Activated CD4-positive, CD25-positive, alpha-beta regulatory T cell treated with anti-CD3 and anti-CD28 coated beads, Interleukin-2, amount 50 U/mL, for 24 hours (primary cell): ENCODE measurements around the gene CNTNAP2.
"Not testable (repeated sequence)": the region's sequence is repeated elsewhere in the genome, so short reads cannot be mapped to it uniquely, and the experiment has no call there.

Source experiments
- ATAC-seq, 2 donors: fragments of 150-1000 bp; cut with Tn5 transposase; one replicate each; pipeline ENCODE4 v1.10.0; 2021; ENCODE audit warnings: mild to moderate bottlenecking in 1 of 2, moderate library complexity in 1 of 2

CNTNAP2 gene

GRCh38 chr7:147708871-147709270 lies 1592.3 kb downstream of the CNTNAP2 start:
- no peak for ATAC-seq

DNA sequence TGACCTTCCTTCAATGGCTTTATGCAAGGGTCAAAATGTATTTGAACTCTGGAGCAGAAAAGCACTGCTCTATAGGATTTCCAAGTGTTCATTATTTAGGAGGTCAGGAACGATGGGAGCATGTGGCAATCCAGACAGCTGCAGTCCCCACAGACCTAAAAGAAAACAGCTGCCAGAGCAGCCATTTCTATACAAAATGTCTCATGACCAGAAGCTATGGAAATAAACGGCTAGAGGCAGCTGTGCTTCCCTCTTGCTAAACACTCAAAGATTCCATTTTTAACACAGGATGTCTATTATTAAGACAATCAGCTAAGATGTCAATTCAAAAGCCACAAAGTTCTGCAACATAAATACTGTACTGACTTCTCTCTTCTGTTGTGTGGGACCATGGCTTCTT lies 1594.8 kb downstream of the CNTNAP2 start:
- no peak for ATAC-seq

- ATAC-seq = no peak
Observed at GRCh38 chr7:147721962-147722830, 1605.6 kb downstream of the CNTNAP2 start.

- ATAC-seq = no peak
Observed at GRCh38 chr7:147723536-147723935, 1606.9 kb downstream of the CNTNAP2 start.

DNA sequence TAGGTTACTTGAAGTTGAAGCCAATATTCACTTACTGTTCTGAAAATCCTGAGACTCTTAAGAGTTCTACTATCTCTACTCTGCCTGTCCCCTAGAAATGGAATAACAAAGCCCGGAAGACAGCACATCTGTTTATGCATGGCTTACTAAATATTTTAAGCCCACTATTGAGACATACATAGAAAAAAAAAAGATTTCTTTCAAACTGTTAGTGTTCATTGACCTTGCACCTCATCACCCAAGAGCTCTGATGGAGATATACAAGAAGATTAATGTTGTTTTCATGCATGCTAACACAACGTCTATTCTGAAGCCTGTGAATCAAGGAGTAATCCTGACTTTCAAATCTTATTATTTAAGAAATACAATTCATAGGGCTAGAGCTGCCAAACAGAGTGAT lies 1614.7 kb downstream of the CNTNAP2 start:
- no peak for ATAC-seq

DNA sequence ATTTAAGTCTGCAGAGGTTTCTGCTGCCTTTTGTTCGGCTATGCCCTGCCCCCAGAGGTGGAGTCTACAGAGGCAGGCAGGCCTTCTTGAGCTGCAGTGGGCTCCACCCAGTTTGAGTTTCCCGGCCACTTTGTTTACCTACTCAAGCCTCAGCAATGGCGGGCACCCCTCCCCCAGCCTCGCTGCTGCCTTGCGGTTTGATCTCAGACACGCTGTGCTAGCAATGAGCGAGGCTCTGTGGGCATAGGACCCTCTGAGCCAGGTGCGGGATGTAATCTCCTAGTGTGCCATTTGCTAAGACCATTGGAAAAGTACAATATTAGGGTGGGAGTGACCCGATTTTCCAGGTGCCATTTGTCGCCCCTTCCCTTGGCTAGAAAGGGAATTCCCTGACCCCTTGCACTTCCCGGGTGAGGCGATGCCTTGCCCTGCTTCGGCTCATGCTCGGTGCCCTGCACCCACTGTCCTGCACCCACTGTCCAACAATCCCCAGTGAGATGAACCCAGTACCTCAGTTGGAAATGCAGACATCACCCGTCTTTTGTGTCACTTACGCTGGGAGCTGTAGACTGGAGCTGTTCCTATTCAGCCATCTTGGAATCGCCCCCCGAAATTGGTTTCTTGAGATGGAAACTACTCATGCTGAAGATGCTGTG lies 1621.1 kb downstream of the CNTNAP2 start:
- ATAC-seq = not testable (repeated sequence)

- no peak for ATAC-seq
Observed at GRCh38 chr7:147742301-147742700, 1625.7 kb downstream of the CNTNAP2 start.

DNA sequence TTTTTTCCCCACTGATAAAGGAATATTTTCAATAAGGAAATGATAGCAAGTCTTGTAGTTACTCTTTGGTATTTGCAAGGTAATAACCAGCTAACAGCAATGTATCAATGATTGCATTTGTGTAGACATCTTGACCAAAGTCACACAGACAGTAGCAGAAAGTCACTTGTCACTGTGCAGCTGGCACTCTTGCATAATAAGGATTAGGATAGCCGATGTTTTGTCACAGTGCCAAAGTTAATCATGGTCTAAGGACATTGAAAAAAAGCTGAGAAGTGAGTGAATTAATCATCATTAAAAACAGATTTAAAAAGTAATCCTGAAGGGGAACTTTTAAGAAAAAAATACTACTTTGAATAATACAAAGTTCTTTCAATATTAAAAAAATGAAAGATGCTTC lies 1639.7 kb downstream of the CNTNAP2 start:
- ATAC-seq = no peak

- ATAC-seq = no peak
Observed at GRCh38 chr7:147759327-147759943, 1642.8 kb downstream of the CNTNAP2 start.

DNA sequence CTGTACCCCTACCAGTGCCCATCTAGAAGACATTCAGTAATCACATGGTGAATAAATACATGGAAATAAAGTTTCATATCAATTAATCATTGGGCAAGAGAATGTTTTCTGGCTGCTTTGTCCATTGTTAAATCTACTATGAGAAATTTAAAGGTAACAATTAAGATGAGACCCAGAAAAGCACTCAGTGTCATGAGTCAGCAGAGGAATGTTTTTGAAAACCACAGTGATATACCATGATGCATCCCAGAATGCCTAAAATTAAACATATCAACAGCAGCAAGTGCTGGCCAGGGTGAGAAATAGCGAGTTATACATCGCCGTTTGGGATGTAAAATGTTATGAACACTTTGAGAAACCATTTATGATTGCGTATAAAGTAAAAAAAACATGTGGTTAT lies 1648.7 kb downstream of the CNTNAP2 start:
- ATAC-seq = no peak

- no peak for ATAC-seq
Observed at GRCh38 chr7:147771344-147771743, 1654.7 kb downstream of the CNTNAP2 start.

DNA sequence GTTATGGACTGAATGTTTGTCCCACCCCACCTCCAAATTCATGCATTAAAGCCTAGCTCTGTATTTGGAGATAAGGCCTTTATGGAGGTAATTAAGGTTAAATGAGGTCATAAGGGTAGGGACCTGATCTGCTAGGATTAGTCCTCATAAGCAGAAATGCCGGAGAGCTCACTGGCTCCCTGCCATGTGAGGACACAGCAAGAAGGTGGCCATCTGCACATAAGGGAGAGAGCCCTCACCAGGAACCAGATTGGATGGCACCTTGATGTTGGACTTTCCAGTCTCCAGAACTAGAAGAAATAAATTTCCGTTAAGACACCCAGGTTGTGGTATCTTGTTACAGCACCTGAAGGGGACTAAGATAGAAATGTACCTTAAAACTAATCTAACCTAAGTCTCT lies 1657.9 kb downstream of the CNTNAP2 start:
- ATAC-seq = no peak

DNA sequence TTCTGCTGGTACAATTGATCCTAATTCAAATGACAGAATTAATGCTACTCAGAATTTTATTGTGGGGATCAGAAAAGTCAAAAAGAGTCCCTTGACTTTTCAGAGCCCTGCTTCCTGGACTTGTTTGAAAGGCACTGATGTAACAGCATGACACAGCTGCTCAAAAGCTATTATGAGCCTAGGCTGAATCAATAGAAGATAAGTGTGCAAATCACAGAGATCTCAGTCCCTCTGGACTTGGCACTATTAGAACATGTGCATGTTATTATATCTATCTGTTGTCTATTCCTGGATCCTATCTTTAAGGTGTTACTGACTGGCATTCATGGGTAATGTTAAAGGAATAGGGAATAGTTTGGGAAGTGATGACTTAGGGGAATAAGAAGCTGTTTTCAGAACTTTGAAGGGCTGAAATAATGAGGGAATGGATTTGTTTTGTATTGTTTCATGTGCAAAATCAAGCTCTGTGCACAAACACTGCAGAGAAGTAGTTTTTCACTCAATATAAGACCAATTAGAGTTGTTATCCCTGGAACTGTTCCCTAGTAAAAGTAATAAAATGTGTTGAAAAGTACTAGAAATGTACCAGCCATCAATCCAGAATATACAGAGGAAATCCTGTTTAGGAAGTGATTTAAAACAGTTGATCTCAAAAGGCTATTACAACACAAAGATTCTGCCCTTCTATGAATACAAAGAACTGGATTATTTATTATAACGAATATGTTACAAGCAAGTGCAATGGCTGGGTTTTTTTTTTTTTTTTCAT lies 1659.1 kb downstream of the CNTNAP2 start:
- ATAC-seq = no peak

DNA sequence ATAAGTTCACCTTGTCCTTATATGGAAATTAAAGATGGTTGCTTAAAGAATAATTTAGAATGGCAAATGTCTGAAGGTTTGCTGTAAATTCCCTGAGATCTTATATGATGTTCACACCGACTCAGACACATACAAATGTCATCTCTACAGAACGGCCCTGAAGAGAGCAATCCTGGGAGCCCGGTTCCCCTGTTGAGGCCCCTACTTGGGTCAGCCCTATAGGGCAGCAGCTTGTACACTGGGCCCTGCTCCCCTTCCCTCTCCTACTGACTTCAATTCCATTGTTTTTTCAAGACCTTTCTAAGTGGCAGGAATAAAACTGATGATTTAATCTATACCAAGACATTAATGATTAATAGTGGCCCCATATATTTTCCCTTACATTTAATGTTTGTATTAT lies 1660.7 kb downstream of the CNTNAP2 start:
- ATAC-seq = no peak

DNA sequence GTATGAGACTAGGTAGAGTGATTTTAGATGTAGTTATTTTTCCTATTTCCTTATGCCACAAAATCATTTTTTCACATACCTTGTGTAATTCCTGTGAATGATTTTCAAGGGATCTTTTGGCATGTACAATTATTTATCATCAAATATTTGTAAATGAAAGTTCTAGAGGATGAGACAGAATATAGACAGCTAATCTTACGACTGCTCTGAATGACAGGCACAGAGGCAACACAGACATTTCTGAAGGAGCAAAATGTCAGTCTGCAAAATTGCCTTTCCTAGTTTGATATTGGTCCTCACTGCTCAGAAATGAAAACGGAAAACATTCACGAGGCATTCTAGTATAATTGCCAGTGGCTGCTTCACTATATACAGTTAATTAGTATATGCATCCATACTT lies 1663.3 kb downstream of the CNTNAP2 start:
- ATAC-seq = no peak

DNA sequence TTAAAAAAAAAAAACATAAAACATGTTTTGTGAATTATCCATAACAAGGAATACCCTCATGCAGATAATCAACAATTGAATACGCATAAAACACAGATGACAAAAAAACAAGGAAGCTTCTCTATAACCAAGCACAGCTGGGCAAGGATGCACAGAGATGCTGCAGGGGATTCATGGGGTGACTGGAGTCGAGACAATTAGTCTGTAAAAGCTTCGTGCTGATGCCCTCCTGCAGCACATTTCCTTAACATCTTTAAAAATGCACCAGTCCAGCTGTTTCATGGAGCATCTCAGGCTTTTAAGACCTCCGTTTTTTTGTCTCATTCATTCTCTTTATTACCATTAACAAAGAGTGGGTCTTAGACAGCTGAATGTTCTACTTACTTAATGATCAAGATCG lies 1680.0 kb downstream of the CNTNAP2 start:
- no peak for ATAC-seq

DNA sequence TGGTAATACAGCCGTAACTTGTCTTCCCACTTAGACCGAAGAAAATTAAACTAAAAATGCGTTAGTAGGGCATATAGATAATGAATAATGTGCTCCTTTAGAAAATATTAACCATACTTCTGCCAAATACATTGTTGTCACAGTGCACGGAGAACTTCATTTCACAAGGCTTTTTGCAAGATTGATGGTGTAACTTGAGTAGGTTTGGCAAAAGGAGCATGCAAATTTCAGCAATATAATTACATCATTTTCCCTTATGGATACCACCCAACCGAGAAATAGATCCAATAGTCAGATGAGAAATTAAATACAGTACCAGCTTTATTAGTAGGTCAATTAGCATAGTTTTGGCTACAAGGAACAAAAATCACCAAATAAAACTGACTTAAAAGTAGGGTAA lies 1681.4 kb downstream of the CNTNAP2 start:
- ATAC-seq = no peak

GRCh38 chr7:147801762-147802161 lies 1685.2 kb downstream of the CNTNAP2 start:
- ATAC-seq = not testable (repeated sequence)

GRCh38 chr7:147803151-147803550 lies 1686.5 kb downstream of the CNTNAP2 start:
- ATAC-seq = no peak

DNA sequence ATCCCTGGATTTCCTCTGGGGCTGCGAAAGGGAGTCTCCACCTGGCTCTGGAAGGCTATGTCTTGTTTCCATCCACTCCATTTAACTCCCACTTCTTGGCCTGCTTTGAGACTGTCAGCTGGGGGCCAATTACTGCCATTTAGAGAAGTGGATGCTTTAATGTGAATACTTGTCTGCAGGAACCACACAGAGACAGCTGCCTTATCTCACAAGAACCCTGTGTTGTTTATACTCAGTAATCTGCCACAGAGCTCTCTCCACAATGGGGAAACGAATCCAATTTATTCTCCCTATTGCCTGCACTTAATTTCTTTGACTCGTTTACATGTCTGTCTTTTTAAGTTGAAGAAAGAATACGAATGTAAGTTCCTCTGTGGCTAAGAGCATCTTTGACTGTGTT lies 1687.0 kb downstream of the CNTNAP2 start:
- no peak for ATAC-seq

DNA sequence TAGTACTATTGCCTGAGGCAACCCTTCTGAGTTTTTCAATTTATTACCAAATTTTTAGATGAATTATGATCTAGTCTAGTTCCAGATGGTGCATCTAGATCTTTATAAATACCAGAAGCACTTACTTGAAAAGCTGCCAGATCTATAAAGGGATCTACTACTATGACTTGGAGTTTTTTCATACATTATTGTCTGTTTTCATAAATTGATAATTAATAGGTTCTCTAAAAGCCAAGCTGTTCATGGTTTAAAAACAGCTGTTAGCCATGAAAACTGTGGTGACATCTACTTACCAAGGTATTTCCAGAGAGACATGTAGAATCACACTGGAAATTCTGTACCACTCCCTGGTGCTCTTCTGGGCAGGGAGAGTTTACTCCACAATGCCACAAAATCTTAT lies 1687.4 kb downstream of the CNTNAP2 start:
- ATAC-seq = no peak

GRCh38 chr7:147805996-147806576 lies 1689.5 kb downstream of the CNTNAP2 start:
- no peak for ATAC-seq

- ATAC-seq = no peak
Observed at GRCh38 chr7:147809786-147810185, 1693.2 kb downstream of the CNTNAP2 start.
